Superior temporal gyrus (tissue), 1 donor: Measurements from ENCODE around the gene GABBR2.
A peak's percentile ranks its signal among the peaks of the same experiment; 100 is the strongest.
"Not testable (repeated sequence)": the region's sequence is repeated elsewhere in the genome, so short reads cannot be mapped to it uniquely, and the experiment has no call there.

Experiments
- DNase-seq: peaks from one replicate; pipeline ENCODE4 v3.0.0-alpha.2; 2016; ENCODE audit errors: extremely low spot score

Gene GABBR2

DNA sequence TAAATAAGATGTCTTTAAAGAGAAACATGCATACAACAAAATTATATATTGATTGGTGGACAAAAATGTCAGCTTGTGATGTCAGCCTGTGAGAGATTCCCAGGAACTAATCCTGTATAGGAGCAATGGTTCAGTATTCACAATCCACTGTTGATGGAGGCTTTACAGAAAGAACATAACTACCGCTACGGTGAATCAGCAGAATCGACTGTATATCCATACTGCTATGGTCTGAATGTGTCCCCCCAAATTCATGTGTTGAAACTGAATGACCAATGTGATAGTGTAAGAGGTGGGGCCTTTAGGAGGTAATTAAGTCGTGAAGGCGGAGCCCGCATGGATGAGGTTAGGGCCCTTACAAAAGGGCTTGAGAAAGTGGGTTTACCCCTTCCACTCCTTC lies 412.9 kb downstream of the GABBR2 start:
- no peak for DNase-seq

DNA sequence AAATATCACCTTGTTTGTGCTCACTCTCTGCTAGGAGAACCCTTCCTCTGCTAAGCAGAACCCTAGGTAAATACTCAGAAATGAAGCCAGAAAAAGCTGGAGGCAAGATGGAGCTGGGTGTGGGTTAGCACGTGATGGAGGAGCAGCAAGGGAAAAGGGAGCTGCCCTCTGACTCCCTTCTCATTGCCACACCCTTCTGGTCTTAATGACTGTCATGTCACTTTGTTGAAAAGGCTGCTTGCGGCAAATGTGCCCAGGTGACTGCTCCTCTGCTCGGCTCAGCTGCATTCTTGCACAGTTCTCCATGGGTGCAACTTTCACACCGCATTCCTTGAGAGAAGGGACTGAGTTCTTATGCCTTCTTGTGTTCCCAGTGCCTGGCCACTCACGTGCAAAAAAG lies 416.9 kb downstream of the GABBR2 start:
- DNase-seq = no peak

DNA sequence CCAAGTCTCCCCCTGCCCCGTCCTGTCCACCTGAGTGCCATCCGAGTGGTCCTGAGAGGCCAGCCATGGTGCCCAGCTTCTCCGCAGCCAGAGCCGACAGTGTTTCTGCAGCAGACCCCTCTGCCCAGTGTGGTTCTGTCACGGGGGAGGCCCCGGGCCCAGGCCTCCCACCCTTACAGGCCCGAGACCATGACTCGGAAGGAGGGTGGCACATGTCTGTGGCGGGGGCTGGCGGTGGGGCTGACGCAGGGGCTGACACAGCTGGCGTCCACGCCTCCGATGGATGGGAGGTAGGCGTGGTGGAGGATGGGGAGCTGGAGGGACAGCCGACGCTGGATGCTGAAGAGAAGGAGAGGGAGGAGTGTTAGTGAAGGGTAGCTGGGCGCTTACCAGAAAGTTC lies 418.3 kb downstream of the GABBR2 start:
- no peak for DNase-seq

DNA sequence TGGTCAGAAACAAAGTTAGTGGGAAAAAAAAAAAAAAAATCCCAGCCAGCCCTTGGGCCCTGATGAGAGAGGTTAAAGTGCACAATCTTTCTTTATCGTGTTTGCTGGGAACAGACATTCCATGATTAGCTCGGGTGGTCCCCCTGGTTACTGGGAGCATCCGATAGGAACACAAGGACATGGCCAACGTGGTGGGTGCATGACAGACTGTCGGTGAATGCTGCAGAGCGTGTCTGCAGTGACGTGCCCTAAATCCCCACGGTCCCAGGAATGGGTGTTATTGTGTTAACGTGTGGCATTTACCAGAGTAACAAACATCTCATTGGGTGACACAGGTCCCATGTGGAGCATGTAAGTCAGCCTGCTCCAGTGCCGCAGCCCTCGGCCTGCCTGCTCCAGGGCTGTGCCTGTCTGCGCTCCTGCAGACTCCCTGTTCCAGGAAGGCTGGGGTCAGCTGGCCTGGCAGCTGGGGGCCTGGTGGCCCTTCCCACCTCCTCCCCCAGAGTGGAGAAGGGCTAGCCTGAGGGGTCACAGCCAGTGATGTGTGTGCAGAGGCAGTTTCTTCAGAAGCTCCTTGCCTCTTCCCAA lies 419.0 kb downstream of the GABBR2 start:
- no peak for DNase-seq

DNA sequence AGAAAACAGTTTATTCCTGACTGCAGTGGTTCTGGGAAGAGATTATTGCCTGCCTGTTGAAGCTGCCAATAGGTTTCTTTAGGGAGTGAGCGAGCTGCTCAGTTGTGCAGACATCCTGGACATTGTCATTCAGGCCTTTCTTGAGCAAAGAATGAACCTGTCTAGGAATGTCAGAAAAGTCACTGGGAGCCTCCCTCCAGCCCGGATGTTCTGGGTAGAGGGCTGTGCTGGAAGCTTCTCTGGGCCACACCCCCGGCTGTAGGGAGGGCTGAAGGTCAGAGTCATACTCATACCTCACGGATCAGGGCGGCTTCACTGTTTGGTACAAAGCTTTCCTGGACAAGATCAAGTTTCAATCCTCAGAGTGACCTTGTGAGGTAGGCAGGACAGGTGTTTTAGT lies 419.9 kb downstream of the GABBR2 start:
- no peak for DNase-seq

DNA sequence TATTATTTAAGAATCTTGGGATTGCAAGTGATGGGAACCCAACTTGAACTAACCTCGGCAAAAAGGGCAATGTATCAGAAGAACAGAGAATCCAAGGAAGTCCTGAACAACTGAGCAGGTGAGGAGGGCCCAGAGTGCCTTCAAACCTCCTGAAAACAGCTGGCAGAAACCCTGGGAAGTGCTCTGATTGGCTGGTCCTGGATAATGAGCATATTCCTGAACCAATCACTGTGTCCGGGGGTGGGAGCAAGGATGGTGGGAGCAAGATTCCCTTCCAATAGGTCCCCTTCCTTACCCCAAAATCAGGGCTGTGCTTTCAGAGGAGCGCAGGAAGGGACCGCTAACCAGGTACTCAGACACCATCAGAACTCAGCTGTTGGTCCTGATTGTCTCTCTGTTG lies 421.4 kb downstream of the GABBR2 start:
- DNase-seq = no peak

DNA sequence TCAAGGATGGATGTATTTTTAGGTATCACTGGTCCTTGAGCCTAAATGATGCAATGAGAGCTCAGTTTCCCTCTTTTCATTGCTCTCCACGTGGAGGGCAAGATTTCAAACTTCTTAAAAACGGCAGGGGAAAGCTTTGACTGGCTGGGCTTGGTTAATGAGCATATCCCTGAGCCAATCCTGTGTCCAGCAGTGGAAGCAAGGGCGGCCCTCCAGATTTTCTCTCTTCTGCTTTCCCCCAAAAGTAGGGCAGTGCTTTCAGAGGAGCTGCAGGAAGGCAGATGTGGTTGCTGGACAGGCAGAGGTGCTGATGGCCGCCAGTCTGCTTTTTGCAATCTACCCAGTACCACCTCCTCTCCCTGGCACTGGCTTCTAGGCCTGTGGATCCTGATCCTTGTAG lies 423.3 kb downstream of the GABBR2 start:
- peak; percentile 37 for DNase-seq

DNA sequence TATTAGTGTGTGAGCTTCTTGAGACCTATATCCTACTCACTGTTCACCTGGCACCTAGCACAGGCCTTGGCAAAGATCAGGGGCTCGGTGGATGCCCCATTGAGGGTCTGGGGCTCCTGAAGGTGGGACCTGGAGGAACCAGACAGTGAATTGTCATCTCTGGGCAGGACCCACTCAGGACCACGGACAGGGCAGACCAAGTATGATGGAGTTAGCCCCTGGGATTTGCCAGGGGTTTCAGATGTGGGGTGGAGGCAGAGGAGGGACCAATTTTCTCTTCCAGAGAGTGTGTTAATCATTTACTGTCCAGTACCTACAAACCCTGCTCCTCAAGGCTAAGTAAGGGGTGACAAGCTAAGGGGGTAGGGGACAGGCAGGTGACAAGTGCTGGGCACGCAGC lies 424.0 kb downstream of the GABBR2 start:
- DNase-seq = no peak

DNA sequence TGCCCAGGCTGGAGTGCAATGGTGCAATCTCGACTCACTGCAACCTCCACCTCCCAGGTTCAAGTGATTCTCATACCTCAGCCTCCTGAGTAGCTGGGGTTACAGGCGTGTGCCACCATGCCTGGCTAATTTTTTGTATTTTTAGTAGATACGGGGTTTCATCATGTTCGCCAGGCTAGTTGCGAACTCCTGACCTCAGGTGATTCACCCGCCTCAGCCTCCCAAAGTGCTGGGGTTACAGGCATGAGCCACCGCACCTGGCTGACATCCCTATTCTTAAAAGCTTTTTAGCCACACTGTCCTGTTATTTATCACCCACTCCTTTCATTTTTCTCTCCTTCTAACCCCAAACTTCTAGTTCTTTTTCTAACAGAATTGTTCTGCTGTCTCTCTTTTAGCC lies 425.6 kb downstream of the GABBR2 start:
- not testable (repeated sequence) for DNase-seq

DNA sequence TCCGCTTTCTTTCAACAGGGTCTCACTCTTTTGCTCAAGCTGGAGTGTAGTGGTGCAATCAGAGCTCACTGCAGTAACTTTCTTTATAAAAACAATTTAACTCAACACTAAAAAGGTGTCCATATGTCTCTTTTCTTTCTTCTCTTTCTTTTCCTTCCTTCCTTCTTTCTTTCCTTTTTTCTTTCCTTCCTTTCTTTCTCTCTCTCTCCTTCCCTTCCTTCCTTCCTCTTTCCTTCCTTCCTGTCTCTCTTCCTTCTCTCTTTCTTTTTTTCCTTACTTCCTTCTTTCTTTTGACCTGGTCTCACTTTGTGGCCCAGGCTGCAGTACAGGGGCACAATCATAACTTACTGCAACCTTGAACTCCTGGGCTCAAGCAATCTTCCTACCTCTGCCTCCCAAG lies 427.5 kb downstream of the GABBR2 start:
- DNase-seq = no peak

DNA sequence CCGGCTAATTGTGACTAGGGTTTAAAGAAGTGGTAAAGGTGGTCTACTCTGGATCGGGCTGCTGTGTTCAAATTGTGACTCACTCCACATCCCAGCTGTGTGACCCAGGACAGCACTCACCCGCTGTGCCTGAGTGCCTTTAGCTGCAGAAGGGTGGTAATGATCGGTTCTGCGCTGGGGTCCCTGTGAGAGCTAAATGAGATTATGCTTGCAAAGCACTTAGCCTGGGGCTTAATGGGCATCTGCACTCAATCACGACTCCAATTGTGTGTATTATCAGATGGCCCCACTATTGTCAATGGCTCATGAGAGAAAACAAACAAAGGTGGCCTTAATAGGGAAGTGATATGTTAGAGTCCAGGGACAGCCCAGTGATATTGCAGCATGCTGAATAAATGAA lies 428.2 kb downstream of the GABBR2 start:
- no peak for DNase-seq

DNA sequence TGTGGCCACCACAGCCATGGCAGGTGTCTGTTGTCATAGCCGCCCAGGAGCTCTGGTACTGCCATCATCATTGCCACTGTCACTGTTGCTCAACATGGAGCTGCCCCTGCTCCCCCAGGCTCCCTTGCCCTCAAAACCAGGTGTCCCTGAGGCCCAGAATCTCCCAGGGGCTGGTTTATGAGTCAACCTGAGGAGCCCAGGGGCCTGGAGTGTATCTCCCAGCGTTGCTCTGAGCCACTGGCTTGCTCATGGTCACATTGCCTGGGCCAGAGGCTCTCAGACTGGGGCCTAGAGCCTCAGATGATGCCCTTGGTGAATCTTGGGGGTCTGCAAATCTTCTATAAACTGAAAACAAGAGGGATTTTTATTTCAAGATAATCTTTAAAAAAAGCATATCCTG lies 428.6 kb downstream of the GABBR2 start:
- DNase-seq = no peak

DNA sequence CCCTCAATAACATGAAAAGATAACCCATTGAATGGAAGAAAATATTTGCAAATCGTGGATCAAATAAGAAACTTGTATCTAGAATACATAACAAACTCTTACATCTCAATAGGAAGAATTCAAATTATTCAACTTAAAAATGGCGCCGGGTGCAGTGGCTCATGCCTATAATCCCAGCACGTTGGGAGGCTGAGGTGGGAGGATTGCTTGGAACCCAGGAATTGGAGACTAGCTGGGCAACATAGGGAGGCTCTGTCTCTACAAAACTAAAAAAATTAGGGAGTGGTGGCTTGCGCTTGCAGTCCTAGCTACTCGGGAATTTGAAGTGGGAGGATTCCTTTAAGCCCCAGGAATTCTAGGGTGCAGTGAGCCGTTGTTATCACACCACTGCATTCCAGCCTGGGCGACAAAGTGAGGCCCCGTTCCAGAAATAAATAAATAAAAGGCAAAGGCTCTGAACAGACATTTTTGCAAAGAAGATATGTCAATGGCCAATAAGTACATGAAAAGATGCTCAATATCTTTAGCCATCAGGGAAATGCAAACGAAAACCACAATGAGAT lies 431.7 kb downstream of the GABBR2 start:
- DNase-seq = no peak

DNA sequence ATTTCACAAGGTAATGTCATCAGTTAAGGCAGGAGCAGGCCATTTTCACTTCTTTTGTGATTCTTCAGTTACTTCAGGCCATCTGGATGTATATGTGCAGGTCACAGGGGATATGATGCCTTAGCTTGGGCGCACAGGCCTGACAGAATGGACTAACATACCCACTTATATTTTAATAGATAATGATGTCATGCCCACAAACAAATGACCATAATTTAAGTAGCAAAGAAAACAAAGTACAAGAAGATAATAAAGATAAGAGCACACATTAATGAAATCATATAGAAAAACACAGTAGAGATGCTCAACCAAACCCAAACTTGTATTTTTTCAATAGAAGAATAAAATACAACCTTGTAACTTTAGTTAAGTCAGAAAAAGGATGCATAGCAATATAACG lies 433.6 kb downstream of the GABBR2 start:
- no peak for DNase-seq

DNA sequence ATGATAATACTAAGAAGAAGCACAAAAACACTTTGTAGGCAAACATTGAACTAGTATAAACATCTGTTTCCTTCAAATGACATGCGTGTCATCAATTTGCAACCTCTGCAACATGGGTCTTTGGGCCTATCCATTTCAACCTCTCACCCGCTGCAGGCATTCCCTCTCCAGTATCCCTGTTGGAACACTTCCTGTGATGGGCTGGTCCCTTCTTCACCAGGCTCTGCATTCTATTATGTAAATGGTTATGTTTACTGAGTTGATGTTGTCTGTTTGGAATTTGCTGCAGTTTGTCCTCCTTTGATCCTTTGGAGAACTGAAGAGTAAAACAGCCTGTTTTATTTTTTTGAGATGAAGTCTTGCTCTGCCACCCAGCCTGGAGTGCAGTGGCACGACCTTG lies 436.7 kb downstream of the GABBR2 start:
- DNase-seq = no peak

DNA sequence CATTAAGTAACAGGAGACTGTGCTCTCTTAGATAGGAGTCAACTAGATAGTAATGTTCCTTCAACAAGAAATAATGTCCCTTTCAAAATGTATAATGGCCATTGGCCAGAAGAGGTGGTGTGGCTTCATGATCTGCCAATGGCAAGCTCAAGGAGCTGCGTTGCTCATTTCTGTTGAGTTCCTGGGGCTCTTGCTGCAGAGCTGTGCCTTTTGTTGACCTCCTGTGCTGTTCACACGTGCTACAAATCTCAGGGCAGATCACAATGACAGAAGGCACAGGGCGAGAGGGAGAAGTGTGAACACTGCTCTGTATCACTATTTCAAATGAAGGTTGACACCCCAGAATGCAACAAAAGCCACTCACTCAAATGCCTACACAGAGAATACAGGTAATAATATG lies 437.3 kb downstream of the GABBR2 start:
- DNase-seq = no peak

DNA sequence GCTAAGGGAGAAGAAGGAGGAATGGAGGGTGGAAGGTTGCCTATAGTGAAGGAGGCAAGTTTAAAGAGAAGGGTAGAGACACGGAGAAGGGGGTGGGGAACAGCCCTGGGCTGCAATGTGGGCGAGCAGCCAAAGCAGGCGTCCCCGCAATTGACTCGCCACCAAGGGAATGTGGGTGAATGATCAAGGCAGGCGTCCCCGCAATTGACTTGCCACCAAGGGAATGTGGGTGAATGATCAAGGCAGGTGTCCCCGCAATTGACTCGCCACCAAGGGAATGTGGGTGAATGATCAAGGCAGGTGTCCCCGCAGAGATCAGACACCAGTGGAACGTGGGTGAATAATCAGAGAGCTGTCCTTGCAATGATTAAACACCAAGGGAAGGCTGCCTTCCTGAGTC lies 438.5 kb downstream of the GABBR2 start:
- not testable (repeated sequence) for DNase-seq

DNA sequence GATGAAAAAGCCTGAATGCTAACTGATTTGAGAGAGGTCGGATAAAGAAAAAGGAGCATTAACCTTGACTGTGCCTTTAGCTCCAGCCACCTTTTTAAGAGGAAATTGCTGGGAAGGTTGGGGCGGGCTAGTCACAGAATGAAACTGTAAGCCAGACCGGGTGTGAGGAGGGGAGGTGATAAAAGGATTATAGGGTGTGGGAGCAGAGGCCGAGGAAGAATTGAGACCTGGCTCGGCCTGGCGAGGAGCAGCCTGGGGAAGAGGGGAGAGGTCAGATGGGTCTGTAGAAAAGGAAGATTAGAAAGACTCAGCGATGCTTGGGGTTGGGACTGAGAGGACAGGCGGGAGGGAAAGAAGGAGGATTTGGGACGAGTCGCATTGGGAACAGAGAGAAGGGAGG lies 439.1 kb downstream of the GABBR2 start:
- not testable (repeated sequence) for DNase-seq

DNA sequence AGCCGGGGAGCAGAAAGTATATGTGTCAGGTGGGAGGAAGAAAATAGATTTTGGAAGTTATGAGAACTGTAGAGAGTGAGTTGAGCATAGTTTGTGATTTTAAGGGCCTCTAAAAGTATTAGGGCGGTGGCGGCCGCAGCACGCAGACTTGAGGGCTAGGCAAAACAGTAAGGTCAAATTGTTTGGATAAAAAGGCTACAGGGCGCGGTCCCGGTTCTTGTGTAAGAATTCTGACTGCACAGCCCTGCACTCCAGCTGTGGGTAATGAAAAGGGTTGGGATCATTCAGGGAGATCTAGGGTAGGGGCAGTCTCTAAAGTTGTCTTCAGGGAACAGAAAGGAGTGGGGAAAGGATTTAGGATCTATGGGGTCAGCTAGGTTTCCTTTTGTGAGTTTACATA lies 441.2 kb downstream of the GABBR2 start:
- DNase-seq = not testable (repeated sequence)

DNA sequence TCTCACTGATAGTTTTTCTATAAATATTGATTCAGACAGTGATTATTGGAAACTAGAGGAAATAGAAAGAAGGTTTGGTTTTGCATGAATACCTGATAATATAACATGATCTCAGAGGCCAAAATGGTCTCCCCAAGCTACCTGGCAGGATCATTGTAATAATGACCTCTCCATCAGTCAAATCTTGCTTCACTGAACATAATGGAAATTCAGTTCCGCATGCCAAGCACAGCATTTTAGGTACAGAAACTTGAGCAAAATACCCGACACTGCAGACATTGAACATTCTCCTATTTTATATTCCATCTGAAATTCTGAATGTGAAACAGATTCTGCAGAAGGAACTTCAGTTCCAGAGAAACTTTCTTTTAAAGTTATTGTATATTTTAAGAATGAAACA lies 444.2 kb downstream of the GABBR2 start:
- no peak for DNase-seq

DNA sequence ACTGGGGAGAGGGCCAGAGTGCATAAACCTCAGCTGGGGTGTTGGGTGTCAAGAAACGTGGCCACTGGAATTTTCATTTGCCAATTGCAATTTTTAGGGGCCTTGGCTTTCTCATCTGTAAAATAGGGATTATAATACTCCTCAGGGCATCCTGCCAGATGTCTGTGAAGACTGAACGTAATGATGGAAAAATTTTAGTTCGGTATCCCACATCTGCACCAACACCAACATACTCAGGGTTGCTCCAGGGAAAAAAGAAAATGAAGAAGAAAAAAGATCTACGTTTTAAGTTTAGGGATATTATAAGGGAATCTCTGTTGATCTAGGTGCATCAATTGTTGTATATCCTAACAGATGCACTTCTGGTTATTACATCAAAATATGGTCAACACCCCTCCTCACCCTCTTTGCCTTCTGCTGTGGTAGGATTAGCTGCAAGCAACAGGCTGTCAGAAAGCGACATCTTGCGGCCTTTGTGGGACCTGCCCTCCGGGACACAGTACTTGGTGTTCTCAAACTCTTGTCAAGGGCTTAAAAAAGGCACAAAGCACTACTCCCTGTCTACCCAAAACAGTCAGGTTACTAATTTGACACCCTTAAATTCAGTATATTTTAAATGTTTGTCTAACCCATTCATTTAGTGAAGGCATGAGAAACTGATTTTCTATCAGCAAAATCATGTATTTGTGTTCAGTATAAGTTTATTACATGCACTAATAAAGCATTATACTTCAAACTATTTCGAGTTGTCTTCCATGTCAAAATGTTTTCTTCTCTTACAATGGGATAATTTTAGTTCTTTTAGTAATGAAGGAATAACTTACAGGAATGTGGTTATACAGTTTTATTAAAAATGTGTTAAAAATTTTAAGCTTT lies 445.0 kb downstream of the GABBR2 start:
- DNase-seq = peak; percentile 89

DNA sequence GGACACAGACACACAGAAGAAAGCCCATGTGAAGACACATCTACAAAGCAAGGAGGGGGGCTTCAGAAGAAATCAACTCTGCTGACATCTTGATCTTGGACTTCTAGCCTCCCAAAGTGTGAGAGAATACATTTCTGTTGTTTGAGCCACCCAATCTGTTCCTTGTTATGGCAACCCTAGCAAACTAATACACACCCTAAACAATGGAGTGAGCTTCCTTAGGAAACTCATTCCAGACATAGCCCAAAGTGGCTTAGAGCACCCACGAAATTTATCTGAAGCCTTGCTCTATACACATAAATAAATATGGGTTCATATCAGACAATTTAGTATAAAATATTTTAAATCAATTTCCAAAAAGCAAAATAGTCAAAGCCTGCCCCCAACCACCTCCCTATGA lies 445.7 kb downstream of the GABBR2 start:
- no peak for DNase-seq

DNA sequence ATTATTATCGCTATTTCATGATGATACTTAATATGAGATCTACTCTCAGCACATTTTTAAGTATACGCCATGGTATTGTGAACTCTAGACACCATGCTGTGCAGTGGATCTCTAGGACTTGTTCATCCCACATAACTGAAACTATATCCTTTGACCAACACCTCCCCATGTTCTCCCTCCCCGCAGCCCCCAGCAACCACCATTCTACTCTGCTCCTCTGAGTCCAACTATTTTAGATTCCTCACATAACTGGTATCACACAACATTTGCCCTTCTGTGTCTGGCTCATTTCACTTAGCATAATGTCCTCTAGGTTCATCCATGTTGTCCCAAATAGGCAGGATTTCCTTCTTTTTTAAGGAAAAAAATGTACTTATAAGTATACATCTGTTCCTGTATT lies 446.7 kb downstream of the GABBR2 start:
- no peak for DNase-seq
